AG04449 (cell line): ENCODE data around the gene FILIP1L.

ENCODE experiments used
- CTCF ChIA-PET: fragments of 350-600 bp; formaldehyde crosslinking; extraction: SDS; loops from one replicate; lab custom pipeline; 2021; ENCODE audit warnings: antibody characterized with exemption; lab: Yijun Ruan, JAX
- POLR2A ChIA-PET: fragments of 400-600, 350-600 bp; formaldehyde crosslinking; extraction: SDS; loops from one replicate; lab custom pipeline; 2020; ENCODE audit warnings: antibody characterized with exemption, inconsistent platforms; lab: Yijun Ruan, JAX
- DNase-seq: peaks from one replicate; pipeline ENCODE4 v3.0.0-alpha.2; 2010; ENCODE audit warnings: low read depth, low spot score
- H3K4me3 ChIP-seq: 2 replicates; pipeline ENCODE4 v1.5.1; 2011; ENCODE audit warnings: low read depth, mild to moderate bottlenecking, control low read depth, low read length
- CTCF ChIP-seq: IDR thresholded peaks from one replicate; pipeline ENCODE4 v1.5.1; 2011; ENCODE audit warnings: mild to moderate bottlenecking, moderate library complexity, low read length, control low read depth, inconsistent platforms; ENCODE audit not compliant: insufficient read depth; ENCODE audit errors: missing control alignments

FILIP1L gene

GRCh38 chr3:99943931-99944761 lies 170.2 kb downstream of the FILIP1L start:
- ChIA-PET POLR2A (no interaction called here), CTCF (no interaction called here)
- DNase-seq: no peak
- TF ChIP-seq CTCF: no peak
- H3K4me3 ChIP-seq: no peak overlapping the region

GRCh38 chr3:99941211-99941610 lies 173.1 kb downstream of the FILIP1L start:
- CTCF ChIA-PET: no interaction called here
- no peak for DNase-seq
- no peak for TF ChIP-seq CTCF
- POLR2A ChIA-PET: no interaction called here
- H3K4me3 ChIP-seq: no peak overlapping the region

GRCh38 chr3:99940350-99940749 lies 174.0 kb downstream of the FILIP1L start:
- no peak overlapping the region for H3K4me3 ChIP-seq
- CTCF ChIA-PET: interaction anchor here (0.8 kb wide), 1 partner anchor 104 kb away, joined by 3 read pairs; no protein-coding TSS in a partner anchor
- DNase-seq: no peak
- POLR2A ChIA-PET: no interaction called here
- no peak for TF ChIP-seq CTCF

- H3K4me3 ChIP-seq: no peak overlapping the region
- ChIA-PET POLR2A (no interaction called here), CTCF (interaction anchor here (0.8 to 1.1 kb wide), 2 partner anchors 12 to 105 kb away, joined by 3 read pairs; no protein-coding TSS in a partner anchor)
- no peak for DNase-seq
- TF ChIP-seq CTCF: no peak
Observed at GRCh38 chr3:99939876-99940275, 174.4 kb downstream of the FILIP1L start.

- no peak for TF ChIP-seq CTCF
- H3K4me3 ChIP-seq: no peak overlapping the region
- no peak for DNase-seq
- ChIA-PET POLR2A (interaction anchor here (0.9 to 1.6 kb wide), 3 partner anchors 18 to 94 kb away, joined by 3 read pairs; no protein-coding TSS in a partner anchor), CTCF (interaction anchor here (0.7 to 2.6 kb wide), 5 partner anchors 11 to 186 kb away, joined by 3 to 7 read pairs (median 3); no protein-coding TSS in a partner anchor)
Observed at GRCh38 chr3:99938270-99938911, 175.9 kb downstream of the FILIP1L start.

GRCh38 chr3:99934975-99935797 lies 179.1 kb downstream of the FILIP1L start:
- no peak for DNase-seq
- H3K4me3 ChIP-seq: no peak overlapping the region
- POLR2A ChIA-PET: no interaction called here
- no peak for TF ChIP-seq CTCF
- CTCF ChIA-PET: no interaction called here
